Astrocyte (in vitro differentiated cells and primary cell): ENCODE results near the gene HIC1.

ENCODE experiments used
- CTCF ChIP-seq: IDR thresholded peaks from 2 replicates; pipeline ENCODE4 v1.5.1; 2011; ENCODE audit warnings: low read depth, mild to moderate bottlenecking, inconsistent platforms, low read length, moderate library complexity; ENCODE audit not compliant: insufficient read depth
- EZH2 ChIP-seq: IDR thresholded peaks from 2 replicates; pipeline ENCODE4 v1.6.1; 2012; ENCODE audit warnings: mild to moderate bottlenecking, low read length, inconsistent platforms; ENCODE audit not compliant: insufficient read depth

- no peak for TF ChIP-seq CTCF
- TF ChIP-seq EZH2 = no peak
Observed at GRCh38 chr17:2027528-2028233, 27.2 kb upstream of the HIC1 start.
